ENCODE measurements around the gene RDH14.
A peak's percentile ranks its signal among the peaks of the same experiment; 100 is the strongest.

Gene RDH14

GRCh38 chr2:18578033-18578432 is 17.6 kb upstream of the RDH14 start:
- TF ChIP-seq GABPA (IDR thresholded peaks at IDR 0.05; ENCODE audit: low read depth) = no peak
- no peak for TF ChIP-seq POLR2AphosphoS5 (IDR thresholded peaks at IDR 0.05; ENCODE audit: low read depth)
- TF ChIP-seq, protein P1, sequence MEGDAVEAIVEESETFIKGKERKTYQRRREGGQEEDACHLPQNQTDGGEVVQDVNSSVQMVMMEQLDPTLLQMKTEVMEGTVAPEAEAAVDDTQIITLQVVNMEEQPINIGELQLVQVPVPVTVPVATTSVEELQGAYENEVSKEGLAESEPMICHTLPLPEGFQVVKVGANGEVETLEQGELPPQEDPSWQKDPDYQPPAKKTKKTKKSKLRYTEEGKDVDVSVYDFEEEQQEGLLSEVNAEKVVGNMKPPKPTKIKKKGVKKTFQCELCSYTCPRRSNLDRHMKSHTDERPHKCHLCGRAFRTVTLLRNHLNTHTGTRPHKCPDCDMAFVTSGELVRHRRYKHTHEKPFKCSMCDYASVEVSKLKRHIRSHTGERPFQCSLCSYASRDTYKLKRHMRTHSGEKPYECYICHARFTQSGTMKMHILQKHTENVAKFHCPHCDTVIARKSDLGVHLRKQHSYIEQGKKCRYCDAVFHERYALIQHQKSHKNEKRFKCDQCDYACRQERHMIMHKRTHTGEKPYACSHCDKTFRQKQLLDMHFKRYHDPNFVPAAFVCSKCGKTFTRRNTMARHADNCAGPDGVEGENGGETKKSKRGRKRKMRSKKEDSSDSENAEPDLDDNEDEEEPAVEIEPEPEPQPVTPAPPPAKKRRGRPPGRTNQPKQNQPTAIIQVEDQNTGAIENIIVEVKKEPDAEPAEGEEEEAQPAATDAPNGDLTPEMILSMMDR (IDR thresholded peaks at IDR 0.05; ENCODE audit: insufficient read depth, low read length) = no peak
- no peak for TF ChIP-seq REST (IDR thresholded peaks at IDR 0.05; ENCODE audit: insufficient replicate concordance, low read depth)
- TF ChIP-seq SPI1 (IDR thresholded peaks at IDR 0.05; ENCODE audit: borderline replicate concordance, low read depth) = no peak
- no peak for DNase-seq (ENCODE audit: low read depth in 1 of 2, low spot score in 1 of 2)

DNA sequence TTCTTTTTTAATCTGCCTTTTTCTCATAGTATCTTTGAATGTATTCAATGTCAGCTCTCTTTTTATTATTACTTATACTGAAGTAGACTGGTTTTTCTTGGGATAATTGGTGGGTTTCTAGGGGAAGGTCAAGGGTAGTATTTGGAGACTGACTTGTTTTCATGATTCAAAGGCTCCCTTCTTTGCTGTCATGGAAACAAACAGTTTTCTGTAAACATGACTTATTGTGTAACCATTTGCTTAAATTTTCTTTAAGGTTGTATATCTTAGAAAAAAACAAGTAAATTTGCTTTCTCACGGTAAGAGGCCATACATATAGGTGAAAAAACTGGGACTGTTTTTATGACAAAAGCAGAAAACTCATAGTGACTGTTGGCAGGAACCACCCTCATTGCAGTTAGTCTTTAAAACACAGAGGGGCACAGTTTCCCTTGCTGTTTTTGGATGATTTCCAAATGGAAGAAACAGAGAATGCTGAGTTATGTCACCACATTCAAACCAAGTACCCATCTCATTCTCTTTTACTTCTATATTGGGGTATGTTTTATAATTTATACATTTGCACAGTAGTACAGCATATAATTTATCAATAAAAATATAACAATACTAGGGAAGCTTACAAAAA is 5.8 kb upstream of the RDH14 start:
- TF ChIP-seq POLR2AphosphoS5 (IDR thresholded peaks at IDR 0.05; ENCODE audit: low read depth) (no peak), GABPA (IDR thresholded peaks at IDR 0.05; ENCODE audit: low read depth) (no peak), REST (IDR thresholded peaks at IDR 0.05; ENCODE audit: insufficient replicate concordance, low read depth) (no peak), SPI1 (IDR thresholded peaks at IDR 0.05; ENCODE audit: borderline replicate concordance, low read depth) (no peak)
- TF ChIP-seq, protein P1 (IDR thresholded peaks at IDR 0.05; ENCODE audit: insufficient read depth, low read length) = no peak
- Histone ChIP-seq H3K27me3 (ENCODE audit: insufficient read depth, poor library complexity, severe bottlenecking) (no peaks in the 10 kb centered on the region), H3K4me3 (replicated peaks; ENCODE audit: insufficient read depth, low read length) (no peak overlapping the region), H3K27ac (replicated peaks) (no peak overlapping the region)
- no peak for DNase-seq (ENCODE audit: low read depth in 1 of 2, low spot score in 1 of 2)

More at GRCh38 chr2:18578033-18578432, 17.6 kb upstream of the RDH14 start:
- Histone ChIP-seq H3K27ac (replicated peaks) (no peak overlapping the region), H3K27me3 (ENCODE audit: insufficient read depth, poor library complexity, severe bottlenecking) (no peaks in the 10 kb centered on the region), H3K4me3 (replicated peaks; ENCODE audit: insufficient read depth, low read length) (no peak overlapping the region)

GRCh38 chr2:18560797-18561085 is 288 bp upstream of the RDH14 start:
- Histone ChIP-seq H3K27ac (replicated peaks) (peak overlapping the region; percentile 76), H3K4me3 (replicated peaks; ENCODE audit: insufficient read depth, low read length) (peak overlapping the region; percentile 85), H3K27me3 (ENCODE audit: insufficient read depth, poor library complexity, severe bottlenecking) (no peaks in the 10 kb centered on the region)
- TF ChIP-seq REST (IDR thresholded peaks at IDR 0.05; ENCODE audit: insufficient replicate concordance, low read depth) (peak; percentile 15), SPI1 (IDR thresholded peaks at IDR 0.05; ENCODE audit: borderline replicate concordance, low read depth) (no peak), GABPA (IDR thresholded peaks at IDR 0.05; ENCODE audit: low read depth) (no peak)
- no peak for DNase-seq (ENCODE audit: low read depth in 1 of 2, low spot score in 1 of 2)
